Transverse colon (tissue), 4 donors: Measurements from ENCODE around the gene DST.

Experiments used
- EP300 ChIP-seq: sonication (generic); formaldehyde crosslinking; IDR thresholded peaks from one replicate; pipeline ENCODE4 v1.6.1; 2017; ENCODE audit warnings: antibody characterized with exemption, low read depth
- POLR2A ChIP-seq: fragments of 450-650 bp; IDR thresholded peaks from one replicate; pipeline ENCODE4 v1.6.1; 2016; ENCODE audit warnings: antibody characterized with exemption, mild to moderate bottlenecking, moderate library complexity
- POLR2AphosphoS5 ChIP-seq, 3 donors: sonication (generic); formaldehyde crosslinking; IDR thresholded peaks; one replicate each; pipeline ENCODE4 v1.6.1; 2016; ENCODE audit warnings: antibody characterized with exemption in 3 of 3
- TF ChIP-seq, protein P1 (sequence below), 5 experiments: fragments of 200-600 bp in 3 of 5; fragments of 450-650 bp in 2 of 5; sonication (generic) in 3 of 5; IDR thresholded peaks; 1 replicate in 2 of 5; 2 replicates in 3 of 5; pipeline ENCODE4 v1.5.1; 2016 to 2017; ENCODE audit warnings: antibody characterized with exemption in 5 of 5, inconsistent platforms in 3 of 5, mild to moderate bottlenecking in 2 of 5, moderate library complexity in 1 of 5

DNA sequence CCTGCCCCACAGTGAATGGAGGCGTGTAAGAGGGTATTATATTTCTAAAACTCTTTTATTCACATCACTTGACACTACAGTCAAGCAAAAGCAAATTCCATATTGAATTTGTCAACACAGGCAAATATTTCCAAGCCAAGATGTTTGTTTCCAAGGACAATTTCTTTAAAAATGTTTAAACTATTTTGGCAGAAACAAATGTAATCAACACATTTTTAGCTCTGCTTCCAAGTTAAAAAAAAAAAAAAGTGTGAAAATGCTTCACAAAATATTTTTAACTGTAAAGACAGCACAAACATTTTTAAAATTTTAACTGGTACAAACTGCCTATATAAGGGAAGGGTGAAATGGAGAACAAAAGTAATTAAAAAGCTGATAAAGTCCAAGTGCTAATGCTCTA is 44.9 kb upstream of the DST start:
- TF ChIP-seq, protein P1, sequence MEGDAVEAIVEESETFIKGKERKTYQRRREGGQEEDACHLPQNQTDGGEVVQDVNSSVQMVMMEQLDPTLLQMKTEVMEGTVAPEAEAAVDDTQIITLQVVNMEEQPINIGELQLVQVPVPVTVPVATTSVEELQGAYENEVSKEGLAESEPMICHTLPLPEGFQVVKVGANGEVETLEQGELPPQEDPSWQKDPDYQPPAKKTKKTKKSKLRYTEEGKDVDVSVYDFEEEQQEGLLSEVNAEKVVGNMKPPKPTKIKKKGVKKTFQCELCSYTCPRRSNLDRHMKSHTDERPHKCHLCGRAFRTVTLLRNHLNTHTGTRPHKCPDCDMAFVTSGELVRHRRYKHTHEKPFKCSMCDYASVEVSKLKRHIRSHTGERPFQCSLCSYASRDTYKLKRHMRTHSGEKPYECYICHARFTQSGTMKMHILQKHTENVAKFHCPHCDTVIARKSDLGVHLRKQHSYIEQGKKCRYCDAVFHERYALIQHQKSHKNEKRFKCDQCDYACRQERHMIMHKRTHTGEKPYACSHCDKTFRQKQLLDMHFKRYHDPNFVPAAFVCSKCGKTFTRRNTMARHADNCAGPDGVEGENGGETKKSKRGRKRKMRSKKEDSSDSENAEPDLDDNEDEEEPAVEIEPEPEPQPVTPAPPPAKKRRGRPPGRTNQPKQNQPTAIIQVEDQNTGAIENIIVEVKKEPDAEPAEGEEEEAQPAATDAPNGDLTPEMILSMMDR (IDR thresholded peaks at IDR 0.05) = no peak
- TF ChIP-seq EP300 (no peak), POLR2A (no peak), POLR2AphosphoS5 (IDR thresholded peaks at IDR 0.05) (no peak)
